GM21367 (cell line): ENCODE measurements around the gene MARCHF9.

ENCODE experiments used
- ATAC-seq: cut with Tn5 transposase; IDR thresholded peaks from one replicate; pipeline ENCODE4 v1.9.1; 2021; ENCODE audit not compliant: unreplicated experiment

The MARCHF9 gene

DNA sequence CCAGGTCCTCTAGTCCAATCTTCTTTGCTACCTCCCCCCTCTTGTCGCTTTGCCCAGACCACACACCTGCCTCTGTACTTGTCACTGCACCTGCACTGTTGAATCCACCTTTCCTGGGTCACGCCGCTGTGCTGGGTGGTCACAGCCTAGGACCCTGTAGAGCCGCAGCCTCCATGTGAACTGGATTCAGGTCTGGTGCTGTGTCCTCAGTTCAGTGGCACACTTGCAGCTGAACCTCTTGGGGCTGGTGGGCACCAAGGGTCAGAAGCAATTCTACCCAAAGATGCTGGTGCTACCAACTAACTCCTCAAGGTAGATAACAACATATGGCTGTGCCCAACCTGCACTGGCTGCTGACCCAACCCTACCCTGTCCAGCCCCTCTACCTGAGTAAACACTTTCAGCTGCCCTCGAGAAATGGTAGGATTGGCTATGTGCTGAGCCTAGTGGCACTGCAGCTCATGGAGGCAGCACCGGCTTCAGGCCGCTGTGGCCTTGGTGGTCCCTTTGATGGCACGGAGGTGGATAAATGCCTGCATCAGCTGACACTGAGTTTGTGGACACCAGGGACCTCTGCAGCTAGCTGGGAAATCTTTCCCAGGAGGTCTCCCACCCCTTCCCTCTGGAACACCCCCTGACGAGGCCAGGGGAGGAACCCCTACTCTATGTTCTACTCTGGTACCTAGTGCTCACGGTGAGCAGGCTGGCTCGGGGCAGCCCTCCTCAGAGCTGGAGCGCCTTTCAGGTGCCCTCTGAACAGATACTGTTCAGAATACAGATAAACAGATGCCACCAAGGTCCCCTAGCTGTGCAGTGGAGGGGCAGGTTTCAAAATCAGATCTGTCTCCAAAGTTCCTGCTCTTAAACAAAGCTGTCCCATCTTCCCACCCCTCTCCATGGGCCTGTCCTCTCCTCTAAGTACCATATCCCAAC lies 30.6 kb upstream of the MARCHF9 start:
- no peak for ATAC-seq

DNA sequence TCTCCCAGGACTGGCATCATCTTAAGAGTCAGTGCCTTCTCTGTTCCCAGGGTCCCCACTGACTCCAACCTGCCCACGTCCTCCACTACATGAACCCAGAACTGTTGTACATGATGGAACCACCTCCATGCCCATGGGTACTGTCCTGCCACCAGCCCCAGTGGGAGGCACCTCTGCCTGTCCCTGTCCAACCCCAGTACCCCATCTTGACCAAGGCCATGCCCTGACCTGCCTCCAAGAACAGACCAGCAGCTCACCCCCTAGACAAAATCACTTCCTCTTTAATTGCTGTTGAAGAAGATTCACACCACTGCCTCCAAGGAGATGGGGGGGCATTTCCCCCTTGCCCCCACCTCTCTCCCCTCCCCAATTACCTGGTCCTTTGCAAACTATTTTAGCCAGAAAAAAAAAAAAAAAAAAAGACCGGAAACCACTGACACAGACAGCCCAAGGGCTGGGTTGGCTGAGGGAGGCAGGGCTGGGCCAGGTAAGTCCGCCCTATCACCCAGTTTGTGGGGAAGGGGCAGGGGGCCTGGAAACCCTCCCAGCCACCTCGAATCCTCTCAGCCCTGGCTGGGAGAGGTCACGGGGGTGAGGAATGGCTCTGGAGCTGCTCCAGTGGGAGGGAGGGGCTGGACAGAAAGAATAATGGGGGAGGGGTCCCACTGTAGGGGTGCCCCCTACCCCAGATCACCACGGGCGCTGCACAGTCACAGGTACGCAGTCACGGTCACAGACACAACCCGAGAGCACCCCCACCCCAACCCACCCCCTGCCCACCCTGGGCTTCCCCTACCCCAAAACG lies 29.8 kb upstream of the MARCHF9 start:
- ATAC-seq, result no peak

DNA sequence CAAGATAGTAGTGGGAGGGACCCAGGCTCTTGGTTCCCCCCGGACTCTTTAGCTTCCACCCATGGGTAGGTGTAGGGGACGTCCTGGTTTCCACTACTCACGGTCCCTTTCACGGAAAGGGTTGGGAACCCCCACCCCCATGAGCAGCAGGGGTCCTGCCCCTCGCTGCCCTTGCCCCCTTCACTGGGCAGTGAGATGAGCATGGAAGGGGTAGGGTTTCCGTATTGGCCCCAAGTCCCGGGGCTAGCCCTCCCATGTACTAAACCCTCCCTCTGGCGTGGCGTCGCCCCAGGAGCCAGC lies 29.1 kb upstream of the MARCHF9 start:
- ATAC-seq, result no peak

DNA sequence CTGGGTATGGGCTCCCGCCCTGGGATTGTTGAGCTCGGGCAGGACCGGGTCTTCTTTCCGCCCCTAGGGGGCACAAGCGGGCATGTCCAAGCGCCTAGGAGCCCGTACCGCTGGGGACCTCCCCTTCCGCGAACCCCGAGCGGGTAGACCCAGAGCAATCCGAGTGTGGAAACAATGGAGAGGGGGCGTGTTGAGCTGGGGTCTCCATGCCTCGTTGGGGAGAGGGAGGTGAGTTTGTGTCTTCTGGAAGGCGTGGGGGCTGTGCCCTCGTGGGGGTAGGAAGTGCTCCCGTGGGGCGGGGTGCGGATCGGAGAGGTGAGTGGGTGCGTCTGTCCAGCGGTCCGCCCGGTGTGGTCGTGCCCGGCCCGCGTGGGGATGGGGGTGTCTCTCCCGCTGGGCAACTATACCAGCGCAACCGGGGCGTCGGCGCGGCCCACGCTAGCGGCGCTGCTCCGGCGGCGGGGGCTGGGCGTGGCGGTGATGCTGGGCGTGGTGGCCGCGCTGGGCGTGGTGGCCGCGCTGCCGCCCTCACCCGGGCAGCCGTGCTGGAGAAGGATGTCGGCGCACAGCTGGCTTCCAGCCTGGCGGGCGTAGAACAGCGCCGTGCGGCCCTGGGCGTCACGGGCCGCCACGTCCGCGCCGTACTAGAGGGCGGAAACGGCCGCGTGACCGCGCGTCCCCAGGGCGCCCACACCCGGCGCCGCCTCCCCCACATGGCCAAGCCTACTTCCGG lies 28.6 kb upstream of the MARCHF9 start:
- no peak for ATAC-seq

DNA sequence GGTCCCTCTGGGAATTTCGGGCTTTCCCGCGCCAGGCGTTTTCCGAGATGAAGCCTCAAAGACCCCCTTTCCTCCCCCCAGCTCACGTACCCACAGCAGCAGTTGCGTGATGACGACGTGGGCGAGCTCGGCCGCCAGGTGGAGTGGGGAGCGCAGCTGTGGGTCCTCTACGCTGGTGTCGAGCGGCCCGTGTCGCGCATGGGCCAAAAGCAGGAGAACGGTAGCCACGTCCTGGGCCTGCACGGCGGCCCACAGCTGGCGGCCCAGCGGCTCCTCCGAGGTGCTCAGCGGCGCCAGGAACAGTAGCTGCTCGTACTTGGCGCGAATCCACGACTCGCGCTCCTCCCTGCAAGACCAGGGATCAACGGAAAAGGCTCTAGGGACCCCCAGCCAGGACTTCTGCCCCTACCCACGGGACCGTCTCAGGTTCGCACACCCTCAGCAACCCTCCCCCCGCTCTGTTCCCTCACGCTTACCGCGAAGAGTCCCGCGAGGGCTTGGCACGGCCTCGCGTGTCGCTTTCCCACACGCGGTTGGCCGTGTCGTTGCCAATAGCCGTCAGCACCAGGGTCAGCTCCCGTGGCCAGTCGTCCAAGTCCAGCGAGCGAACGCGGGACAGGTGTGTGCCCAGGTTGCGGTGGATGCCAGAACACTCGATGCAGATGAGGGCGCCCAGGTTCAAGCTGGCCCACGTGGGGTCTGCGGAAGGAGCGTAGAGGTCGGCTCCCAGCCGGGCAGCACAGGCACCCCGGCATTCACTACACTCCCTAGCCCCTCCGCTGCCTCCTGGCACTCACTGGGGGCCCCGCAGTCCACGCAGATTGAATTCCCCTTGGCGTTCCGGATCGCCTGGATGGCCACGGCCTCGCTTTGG lies 27.8 kb upstream of the MARCHF9 start:
- no peak for ATAC-seq

DNA sequence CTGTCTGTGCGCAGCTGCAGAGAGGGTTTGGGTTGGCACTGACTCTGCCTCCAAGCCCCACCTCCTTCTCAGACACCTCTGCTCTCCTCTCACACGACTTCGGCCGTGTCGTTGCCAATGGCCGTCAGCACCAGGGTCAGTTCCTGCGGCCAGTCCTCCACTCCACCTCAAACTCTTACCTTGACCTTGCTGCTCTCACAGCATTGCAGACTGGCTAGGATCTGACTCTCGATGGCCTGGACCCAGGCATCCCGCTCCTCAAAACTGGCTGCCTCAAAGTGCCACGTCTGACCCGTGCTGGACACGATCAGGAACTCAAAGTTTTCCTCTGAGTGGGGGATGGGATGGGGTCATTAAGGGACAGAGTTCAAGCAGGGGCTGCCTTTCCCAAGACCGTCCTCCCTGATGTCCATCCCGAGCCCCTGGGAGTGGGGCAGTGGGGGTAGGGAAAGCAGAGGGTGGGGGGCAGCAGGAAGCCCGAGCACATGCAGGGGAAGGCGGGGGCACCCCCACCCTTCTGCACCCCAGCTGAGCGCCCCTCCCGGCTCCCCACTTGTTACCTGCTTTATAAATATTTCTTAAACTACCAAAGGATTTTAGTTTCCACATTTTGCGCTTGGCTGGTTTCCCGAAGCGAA lies 27.0 kb upstream of the MARCHF9 start:
- ATAC-seq, result no peak

DNA sequence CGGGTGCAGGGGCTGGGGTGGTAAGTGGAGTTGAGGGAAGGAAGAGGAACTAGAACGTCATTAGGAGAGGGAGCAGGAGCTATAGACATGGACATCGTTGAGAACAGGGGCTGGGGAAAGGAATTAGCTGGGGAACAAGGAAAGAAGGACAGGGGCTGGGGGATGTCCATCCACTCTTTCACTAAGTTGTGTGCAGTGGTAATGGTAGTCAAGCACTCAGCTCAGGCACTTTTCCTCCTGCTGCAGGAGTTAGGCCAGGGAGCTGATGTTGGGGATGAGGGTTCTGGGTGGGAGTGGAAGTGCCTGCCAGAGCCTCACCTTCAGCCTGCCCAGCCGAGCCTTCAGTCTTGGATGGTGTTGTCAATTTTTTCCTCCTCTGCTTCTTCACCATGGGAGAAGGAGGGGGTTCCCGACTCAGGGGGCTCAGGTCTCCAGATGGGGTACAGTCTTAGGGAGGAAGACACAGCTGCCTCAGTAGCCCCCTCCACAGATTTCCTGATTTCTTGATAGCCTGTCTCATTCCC lies 25.5 kb upstream of the MARCHF9 start:
- no peak for ATAC-seq

DNA sequence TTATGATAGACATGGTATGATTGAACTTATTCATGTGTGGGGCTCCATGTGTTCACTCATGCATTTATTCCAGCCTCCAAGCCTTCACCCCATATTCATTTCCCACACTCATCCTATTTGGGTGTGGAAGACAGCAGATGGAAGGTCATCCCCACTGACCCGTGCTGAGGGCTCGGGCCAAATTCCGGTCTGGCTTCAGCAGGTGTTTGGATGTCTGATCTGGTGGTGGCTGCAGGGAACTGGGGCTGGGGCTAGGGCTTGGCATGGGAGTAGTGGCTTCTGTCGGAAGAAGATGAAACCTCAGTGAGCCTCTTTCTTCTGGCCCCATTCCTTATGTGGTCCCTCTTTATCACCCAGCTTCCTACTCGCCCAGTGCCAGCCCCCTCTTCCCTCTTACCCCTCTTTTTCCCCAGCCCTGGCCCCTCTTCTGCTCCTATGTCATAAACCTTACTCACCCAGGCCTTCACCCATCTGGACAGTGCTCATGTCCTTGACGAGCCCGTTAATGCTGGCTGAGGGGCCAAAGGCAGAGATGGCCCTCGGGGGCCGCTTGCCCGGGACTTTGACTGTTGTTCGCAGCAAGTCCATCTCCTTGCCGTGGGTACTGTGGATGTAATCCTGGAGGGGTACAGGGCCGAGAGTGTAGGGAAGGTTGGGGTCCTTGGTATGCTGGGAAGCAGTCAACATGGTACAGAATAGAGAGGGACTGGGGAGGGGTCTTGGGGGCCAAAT lies 24.4 kb upstream of the MARCHF9 start:
- ATAC-seq, result no peak

DNA sequence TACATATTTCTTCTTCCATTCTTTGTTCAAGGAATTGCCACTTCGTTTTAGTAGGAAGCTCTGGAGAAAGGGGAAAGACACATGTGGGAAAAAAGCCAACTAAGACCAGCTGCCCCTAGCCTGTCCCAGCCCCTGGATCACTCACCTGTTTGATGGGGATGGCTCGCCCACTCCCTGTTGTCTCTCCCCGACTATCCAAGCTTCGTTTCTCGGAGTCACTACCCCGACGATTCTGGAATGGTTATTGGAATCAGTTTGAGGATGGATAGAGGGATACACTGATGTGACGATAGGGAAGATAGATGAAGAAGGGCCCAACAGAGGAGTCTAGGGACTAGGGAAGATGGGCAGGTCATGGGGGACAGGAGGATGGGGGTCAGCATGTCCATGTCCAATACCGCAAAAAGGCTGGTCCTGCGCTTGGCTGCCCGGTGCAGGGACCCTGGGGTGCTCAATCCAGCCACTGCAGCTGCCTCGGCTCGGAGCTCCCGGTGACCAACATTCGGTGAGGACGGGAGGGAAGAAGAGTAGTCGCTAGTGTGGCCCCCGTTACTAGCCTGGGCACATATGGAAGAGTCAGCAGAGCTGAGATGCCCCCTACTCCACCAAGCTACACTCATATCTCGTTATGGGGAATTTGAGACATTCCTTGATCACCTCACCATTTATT lies 23.4 kb upstream of the MARCHF9 start:
- no peak for ATAC-seq

DNA sequence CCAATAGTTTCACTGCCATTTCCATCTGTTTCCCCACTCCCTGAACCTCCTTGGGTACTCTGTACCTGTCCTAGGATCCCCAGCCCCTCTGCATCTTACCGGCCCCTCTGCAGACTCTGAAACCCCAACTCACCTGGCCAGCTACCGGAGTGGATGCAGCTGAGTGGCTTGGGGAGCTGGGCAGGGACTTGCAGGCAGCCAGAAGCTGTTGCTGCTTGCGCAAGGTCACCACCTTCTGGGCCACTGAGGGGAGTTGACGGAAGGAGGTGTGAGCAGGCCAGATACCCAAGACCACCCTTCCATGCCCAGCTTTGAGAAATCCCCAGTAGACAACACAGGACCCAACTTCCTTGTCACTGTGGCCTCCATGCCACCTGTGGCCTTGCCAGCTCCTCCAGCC lies 22.6 kb upstream of the MARCHF9 start:
- ATAC-seq, result no peak

DNA sequence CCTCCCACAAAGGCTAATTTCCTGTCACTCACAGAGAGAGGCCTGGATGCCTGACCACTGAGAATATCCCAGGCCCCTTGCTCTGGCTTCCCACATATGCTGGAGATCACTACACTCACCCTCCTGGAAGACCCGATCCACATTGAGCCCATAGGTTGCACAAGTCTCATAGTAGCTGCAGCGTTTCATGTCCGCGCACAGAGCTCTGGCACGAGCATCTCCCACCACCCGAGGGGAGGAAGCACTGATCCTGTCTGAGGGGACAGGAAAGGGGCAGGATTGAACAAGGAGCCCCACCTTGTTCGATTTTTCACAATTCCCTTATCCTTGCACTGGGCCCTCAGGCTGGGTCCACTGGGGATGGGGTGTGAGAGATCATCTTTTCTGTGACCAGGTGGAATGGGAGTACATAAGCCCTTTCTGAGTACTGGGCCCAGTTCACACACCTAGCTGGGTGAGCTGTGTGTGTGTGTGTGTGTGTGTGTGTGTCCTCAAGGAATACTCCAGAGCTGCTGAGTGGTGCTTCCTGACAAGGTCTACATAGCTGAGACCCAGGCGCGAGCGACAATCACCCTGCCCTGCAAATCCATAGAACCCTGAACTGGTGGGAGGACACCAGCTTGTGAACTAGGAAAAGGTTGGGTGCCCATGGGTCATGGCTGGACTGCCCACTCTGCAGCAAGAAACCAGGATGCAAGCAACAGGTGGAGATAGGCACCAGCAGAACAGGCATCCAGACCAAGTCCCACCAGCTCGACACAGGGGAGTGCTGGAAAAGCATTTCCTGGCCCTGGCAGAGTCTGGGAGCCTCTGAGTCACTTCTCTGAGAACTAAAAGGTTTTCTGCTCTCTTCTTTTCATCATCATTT lies 21.9 kb upstream of the MARCHF9 start:
- no peak for ATAC-seq

DNA sequence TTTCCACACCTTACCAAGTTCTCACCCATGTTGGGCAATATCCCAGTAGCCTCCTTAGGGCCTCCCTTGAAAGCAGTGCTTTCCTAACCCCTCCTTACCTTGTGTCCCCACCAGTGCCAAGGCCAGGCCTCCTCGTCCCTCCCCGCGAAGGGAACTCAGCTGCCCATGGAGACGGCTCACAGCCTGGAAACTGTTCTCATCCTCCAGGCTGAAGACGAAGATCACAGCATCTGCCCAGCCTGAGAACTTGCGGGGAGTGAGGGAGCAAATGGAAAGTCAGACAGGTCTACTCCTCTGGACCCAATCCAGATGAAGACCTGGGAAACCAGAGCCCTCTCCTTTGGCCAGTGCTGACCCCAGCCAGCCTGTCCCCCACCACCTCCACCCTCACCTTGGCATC lies 21.0 kb upstream of the MARCHF9 start:
- no peak for ATAC-seq

DNA sequence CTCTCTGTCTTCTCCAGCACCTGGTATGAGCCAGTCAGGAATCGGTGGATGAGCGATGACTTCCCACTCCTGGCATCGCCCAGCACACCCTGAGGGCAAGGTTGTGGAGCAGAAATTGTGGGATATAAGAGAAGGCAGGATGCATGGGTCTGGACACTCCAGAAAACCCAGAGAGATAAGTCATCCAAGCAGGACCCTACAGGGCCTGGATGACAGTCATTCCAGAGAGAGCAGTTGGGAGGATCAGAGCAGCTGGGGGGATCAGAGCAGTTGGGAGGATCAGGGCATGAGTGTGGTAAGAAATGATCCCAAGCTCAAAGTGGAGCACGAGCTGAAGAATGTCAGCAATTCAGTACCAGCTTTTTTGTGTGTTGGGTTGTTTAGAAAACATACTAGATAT lies 20.3 kb upstream of the MARCHF9 start:
- ATAC-seq, result no peak

DNA sequence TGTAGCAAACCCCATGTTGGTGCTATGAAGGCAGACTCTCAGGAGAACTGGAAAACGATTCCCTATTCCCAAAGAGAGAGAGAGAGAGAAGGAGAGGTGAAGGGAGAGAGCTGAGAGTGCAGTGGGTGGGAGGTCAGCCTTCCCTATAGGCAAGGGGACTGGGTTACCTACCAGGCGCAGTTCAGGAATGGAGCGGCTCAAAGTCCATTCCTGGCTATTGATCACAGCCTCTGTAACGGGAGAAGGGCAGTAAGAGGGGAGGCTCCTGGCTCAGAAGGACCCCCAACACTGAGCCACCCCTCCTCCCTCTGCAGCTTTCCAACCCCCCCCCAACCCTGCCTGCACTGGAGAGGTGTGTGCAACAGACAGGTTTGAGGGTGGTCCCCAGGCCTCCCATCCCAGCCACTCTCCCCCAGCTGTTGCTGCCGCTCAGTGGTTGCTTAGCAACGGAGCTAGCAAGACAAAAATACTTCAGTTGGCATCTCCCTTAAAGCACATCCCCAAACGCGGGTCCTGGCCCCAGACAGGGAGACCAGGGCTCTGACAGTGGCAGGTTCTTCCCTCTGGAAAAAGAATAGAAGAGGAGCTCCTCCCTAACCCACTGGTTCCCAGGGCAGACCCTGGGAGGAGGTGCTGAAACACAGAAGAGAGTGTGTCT lies 19.6 kb upstream of the MARCHF9 start:
- ATAC-seq, result no peak

DNA sequence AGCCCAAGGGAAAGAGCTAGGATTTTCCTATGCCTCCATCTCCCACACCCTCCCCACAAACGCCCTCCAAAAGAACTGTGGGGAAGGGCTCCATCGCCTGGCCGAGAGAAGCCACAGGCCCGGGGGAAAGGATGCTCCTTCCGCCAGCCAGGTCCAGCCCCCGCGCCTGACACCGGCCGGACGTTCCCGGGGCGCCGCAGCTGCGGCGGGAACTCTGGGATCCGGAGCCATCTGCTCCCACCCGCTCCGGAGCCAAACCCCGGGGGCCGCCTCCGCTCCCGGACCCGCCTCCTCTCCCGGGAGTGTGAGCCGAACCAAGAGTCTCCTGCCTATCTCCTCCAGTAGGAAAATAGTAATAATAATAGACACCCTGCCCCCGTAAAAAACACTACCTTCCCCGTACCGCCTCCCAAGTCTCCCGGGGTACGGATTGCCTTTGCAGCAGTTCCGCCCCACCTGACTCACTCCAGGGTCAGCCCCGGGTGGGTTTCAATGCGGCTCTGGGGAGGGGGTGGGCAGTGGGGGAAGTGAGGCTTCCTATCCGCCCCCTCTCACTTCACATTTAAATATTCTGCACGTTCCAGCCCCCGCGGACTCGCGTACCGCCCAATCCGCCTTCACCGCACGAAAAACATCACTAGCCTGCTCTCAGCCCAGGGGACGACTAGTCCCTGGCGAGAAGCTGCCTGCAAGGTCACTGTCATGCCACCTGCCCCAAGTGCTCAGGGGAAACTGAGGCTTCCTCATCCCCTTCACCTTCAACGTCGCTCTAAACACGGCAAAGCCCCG lies 18.8 kb upstream of the MARCHF9 start:
- ATAC-seq, result no peak

DNA sequence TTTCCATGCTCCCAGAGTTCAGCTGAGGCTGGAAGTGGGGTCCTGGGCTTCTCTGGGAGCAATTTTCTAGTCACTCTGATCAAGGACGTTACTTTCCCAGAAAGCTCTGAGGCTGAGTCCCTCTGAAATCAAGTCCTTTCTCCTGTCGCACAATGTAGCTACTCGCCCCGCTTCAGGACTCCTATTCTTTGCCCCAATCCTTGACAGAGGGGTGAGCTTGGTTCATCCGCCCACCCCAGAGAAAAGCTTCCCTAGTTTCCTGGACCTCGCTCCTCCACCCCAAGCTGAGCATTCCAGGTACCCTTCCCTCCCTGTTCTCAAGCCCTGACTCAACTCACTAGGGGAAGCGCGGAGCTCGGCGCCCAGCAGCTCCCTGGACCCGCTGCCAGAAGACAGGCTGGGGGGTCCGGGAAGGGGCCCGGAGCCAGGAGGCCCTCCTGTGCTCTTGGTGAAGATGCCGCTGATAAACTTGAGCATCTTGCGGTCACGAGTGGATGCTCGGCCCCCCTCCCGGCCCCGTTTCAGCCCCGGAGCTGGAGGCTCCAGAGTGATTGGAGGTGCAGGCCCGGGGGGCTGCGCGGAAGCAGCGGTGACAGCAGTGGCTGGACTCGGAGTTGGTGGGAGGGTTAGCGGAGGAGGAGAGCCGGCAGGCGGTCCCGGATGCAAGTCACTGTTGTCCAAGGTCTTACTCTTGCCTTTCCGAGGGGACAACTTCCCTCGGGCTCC lies 18.0 kb upstream of the MARCHF9 start:
- no peak for ATAC-seq
